HG02938 (cell line): ENCODE data around the gene ITGA1.
A peak's percentile ranks its signal among the peaks of the same experiment; 100 is the strongest.

Experiments
- ATAC-seq: cut with Tn5 transposase; IDR thresholded peaks from one replicate; pipeline ENCODE4 v1.9.1; 2021; ENCODE audit warnings: mild to moderate bottlenecking, moderate library complexity; ENCODE audit not compliant: unreplicated experiment

The ITGA1 gene

GRCh38 chr5:52771343-52772039 is 16.2 kb upstream of the ITGA1 start:
- peak; percentile 98 for ATAC-seq

- no peak for ATAC-seq
Observed at GRCh38 chr5:52772668-52773067, 15.0 kb upstream of the ITGA1 start.

GRCh38 chr5:52773342-52773741 is 14.4 kb upstream of the ITGA1 start:
- no peak for ATAC-seq

DNA sequence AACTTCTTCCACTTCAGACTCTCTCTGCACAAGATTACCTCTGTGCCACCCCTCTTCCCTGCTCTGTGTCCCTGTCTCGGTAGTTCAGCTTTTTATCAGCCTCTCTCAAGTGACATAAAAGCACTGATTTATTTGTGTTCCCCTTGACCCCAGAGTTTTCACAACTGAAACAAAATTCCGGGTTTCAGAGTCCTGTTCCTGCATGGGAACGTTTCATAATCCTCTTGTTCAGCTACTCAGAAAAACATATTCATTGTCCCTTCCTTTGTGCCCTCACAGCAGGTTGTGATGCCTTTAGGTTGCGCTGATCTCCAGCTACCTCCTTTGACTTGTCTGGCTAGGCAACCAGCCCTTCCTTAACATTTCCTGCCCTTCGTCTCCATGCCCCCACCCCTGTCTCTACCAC is 13.7 kb upstream of the ITGA1 start:
- no peak for ATAC-seq

DNA sequence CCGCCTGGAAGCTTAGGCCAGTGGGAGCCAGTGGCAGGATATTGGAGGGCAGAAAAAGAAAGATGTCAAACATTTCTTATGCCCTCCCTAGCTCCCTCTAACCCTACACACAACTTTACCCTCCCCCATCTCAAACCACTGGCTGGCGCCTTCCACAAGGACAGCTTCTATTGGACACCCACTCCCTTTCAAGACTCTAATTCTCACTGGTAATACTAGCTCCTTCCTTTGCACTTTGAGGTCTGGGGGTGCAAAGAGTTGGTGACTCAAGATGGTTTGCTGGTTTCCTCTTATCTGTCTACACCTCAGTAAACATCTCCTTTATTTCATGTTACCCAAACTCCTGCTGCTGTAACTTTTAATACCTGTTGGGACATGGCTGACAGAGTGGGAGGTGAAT is 11.6 kb upstream of the ITGA1 start:
- no peak for ATAC-seq

- no peak for ATAC-seq
Observed at GRCh38 chr5:52777186-52777585, 10.5 kb upstream of the ITGA1 start.

GRCh38 chr5:52778781-52779180 is 8.9 kb upstream of the ITGA1 start:
- no peak for ATAC-seq

GRCh38 chr5:52779213-52779612 is 8.5 kb upstream of the ITGA1 start:
- no peak for ATAC-seq

DNA sequence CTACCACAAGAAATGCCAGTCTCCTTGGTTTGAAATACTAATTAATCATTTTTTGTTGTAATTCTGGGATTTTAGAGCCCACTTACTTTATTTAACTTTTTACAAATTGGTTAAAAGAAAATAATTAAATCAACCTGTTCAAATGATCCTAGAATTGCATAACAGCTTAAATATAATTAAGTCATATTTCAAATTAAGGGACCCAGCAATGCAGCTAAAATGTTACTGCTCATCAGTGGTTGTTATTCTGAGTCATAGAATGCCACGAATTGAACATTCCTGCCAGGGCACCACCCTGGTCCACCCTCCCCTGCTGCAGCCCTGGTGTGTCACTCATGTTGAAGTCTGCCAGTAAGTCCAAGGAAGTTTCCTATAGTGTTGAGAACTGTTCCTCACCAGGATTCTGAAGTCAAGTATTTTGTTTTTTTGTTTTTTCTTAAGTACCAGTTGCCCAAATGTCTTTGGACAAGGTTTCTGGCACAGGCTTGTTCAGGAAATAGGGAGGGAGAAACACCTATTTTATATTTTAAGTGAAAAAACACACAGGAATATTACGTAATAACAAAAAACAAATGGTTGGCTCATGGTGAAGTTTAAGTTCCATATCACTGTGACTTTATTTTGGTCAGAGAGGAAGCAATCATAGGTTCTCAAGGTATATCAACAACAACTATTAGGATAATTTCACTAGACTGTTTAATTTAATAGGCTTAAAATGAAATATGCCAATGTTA is 4.3 kb upstream of the ITGA1 start:
- ATAC-seq: no peak

DNA sequence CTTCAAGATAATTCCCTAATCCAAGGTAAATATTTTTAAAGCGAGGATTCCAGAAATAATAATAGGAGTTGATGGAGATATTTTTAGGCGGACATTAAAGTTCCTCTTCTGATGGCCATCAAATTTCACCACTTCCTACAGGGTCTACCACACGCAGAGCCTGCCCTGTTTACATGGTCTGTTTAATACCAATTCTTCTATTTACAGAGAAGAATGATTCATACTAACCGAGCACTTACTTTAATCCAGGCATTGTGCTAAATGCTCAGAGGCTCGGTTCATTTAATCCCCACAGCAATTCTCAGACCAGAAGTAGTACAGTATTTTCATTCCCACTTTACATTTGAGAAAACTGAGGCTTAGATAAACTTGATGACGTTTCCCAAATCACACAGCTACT is 3.0 kb upstream of the ITGA1 start:
- no peak for ATAC-seq

DNA sequence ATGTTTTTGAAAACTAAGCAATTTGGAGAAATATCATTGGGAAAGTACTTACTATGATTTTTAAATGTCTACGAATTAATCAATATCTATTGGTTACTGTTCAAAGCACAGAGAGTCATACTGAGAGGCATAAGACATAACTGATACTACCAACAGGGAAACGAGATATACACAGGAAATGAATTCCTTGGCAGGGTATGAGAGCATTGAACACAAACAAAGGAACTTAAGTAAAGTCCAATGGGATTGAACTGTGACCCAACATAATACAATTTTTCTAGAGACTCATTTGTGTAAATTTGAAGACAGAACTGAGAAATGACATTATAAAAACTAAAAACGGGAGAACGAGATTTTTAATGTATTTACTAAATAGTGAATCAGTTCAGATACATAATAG is 1.3 kb upstream of the ITGA1 start:
- ATAC-seq: no peak

- ATAC-seq: no peak
Observed at GRCh38 chr5:52786949-52787599, 642 bp upstream of the ITGA1 start.

DNA sequence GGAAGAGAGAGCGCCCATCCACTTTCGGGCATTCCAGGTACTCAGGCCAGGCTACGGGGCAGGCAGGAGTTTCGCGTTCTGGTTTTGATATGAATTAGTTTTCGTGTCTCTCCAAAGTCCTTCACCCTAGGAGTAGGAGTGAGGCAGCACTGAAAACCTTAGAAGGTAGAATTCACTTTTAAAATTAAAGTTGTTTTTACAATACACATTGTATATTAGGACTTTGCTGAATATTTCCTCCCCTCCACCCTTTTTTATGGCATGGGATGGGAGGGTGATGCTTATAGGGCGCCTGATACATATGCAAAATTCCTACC is 747 bp downstream of the ITGA1 start:
- no peak for ATAC-seq

GRCh38 chr5:52789378-52789777 is 1.7 kb downstream of the ITGA1 start:
- ATAC-seq: no peak

DNA sequence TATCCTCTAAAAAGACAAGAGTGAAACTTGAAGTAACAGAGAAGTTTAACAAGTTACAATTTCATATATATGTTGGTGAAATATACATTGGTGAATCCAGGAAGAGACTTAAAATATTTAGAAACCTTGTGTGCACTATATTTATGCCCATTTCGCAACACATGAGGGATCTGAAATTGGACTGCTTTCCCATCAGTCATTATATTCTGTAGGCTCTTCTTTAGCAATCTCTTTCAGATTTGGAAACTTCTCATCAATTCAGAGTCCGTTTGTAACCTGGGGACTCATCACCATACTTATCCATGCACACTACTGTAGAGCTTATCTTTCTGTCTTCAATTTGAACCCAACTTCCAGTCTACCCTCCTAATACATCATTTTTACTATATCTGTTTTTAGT is 2.1 kb downstream of the ITGA1 start:
- no peak for ATAC-seq

GRCh38 chr5:52791366-52791765 is 3.6 kb downstream of the ITGA1 start:
- no peak for ATAC-seq

DNA sequence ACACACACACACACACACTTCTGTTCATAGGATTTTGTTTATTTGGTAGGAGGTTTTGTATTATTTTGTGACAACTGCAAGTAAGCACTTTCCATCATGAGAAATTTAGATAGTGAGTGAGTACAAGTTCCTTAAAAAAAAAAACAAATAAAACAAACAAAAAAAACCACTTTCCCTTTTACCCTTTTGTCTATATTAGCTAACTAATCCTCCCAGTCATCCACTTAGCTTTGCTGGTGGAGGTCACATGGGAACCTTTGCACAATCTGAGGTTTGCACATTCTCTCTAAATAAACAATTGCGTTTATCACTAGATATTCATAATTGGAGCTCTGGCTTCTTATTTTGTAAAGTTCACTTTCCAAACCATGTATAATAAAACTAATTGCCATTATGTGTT is 6.8 kb downstream of the ITGA1 start:
- no peak for ATAC-seq

GRCh38 chr5:52796031-52796430 is 8.3 kb downstream of the ITGA1 start:
- ATAC-seq: no peak

DNA sequence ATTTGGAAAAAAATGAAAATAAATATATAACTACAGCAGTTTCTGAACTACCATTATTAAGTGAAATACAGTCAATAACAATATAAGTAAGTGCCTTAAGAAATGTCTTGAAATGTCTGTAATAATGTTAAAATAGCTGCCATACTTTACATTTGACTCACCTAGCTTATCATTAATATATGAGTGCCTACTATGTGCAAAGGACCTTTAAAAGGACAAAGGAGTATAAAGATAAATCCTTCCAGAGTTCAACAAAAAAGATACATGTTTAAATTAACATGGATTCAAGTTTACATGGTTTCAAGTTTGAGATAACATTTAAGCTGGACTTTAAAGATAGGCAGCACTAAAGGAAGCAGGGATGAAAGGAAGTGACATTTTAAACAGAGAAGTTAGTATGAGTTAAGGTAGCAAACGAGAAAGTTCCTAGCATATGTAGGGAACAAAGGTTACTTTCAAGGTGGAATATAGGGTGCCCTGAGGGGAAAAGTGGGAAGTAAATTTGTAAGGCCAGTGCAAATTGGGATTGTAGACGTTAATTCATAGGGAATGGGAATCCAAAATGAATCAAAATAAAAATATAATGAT is 8.9 kb downstream of the ITGA1 start:
- ATAC-seq: no peak

- ATAC-seq: no peak
Observed at GRCh38 chr5:52798938-52799337, 11.2 kb downstream of the ITGA1 start.

GRCh38 chr5:52799358-52799982 is 11.8 kb downstream of the ITGA1 start:
- ATAC-seq: peak; percentile 41
